IgD-negative memory B cell (primary cell): Measurements from ENCODE around the gene ADGRA1. TPM values are rescaled to one million over a fixed set of nuclear protein-coding genes. Genes with fewer than 3 reads are reported as not detected.
A peak's percentile ranks its signal among the peaks of the same experiment; 100 is the strongest.

Source experiments
- H3K27ac Mint-ChIP-seq, 3 donors: one replicate each; pipeline ENCODE4 v1.8.0; 2020 to 2022; ENCODE audit warnings: mild to moderate bottlenecking in 3 of 3, mixed read lengths in 3 of 3, moderate library complexity in 1 of 3
- H3K27me3 Mint-ChIP-seq: one replicate; pipeline ENCODE4 v1.8.0; 2021; ENCODE audit warnings: mixed read lengths
- H3K36me3 Mint-ChIP-seq: one replicate; pipeline ENCODE4 v1.8.0; 2020; ENCODE audit warnings: mild to moderate bottlenecking, mixed read lengths
- H3K4me1 Mint-ChIP-seq, 3 donors: one replicate each; pipeline ENCODE4 v1.8.0; 2020 to 2022; ENCODE audit warnings: mixed read lengths in 3 of 3, mild to moderate bottlenecking in 1 of 3
- H3K4me3 Mint-ChIP-seq, 4 donors: one replicate each; pipeline ENCODE4 v1.8.0; 2020 to 2022; ENCODE audit warnings: mild to moderate bottlenecking in 4 of 4, mixed read lengths in 4 of 4, moderate library complexity in 3 of 4
- H3K9me3 Mint-ChIP-seq, 3 donors: one replicate each; pipeline ENCODE4 v1.8.0; 2020 to 2021; ENCODE audit warnings: mixed read lengths in 3 of 3, mild to moderate bottlenecking in 1 of 3
- polyA plus RNA-seq: library from polyadenylated mRNA; unstranded; fragments of 300-500 nt; fragmentation: Illumina TruSeq; gene quantifications from one replicate; pipeline ENCODE4 v1.2.3, GENCODE V29; 2021

The ADGRA1 gene
- polyA plus RNA-seq, 1 donor from 2014 or later, result not detected

DNA sequence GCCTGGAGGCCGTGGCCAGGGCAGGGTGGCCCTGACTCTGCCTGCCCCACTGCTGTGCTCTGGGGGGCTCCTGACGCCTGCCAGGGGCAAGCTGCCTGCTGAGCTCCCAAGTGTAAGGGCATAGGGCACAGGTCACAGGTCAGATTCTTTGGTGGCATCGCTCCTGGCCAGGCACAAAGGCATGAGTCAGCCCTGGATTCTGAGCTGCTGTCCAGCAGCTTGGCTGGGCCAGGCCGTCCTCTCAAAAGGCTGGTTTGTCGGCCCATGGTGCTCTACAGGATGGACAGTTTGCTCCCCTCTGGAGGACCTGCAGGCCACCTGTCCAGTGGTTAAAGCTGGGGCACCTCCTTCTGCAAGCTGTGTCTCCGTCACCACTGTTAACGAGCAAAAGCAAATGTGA, 2.9 kb downstream of the ADGRA1 start:
- Mint-ChIP-seq H3K27ac (no peak overlapping the region), H3K9me3 (peaks cover 0 to 6% (median 0%) of the 10 kb centered on the region in 3 donors), H3K4me1 (peaks cover 0 to 2% (median 0%) of the 10 kb centered on the region in 3 donors), H3K36me3 (no peaks in the 10 kb centered on the region), H3K4me3 (no peak overlapping the region), H3K27me3 (peaks cover 8% of the 10 kb centered on the region)

DNA sequence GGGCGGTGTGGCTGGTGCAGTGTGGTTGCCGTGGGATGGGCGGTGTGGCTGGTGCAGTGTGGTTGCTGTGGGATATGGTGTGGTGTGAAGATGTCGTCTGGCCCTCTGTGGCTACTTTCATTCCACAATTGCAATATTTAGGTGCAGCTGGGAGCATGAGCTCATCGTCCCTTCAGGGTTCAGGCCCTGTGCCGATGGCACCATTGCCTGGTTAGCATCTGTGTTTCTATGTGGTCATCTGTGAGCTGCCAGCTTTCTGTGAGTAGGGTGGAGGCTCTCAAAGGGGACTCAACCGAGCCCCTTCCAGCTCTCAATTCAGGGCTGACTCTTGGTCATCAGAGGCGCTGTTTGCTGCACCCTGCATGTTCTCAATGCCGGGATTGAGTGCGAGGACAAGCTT, 3.6 kb downstream of the ADGRA1 start:
- Mint-ChIP-seq H3K9me3 (peaks cover 0 to 6% (median 0%) of the 10 kb centered on the region in 3 donors), H3K36me3 (no peaks in the 10 kb centered on the region), H3K27ac (no peak overlapping the region), H3K4me1 (peaks cover 0 to 2% (median 0%) of the 10 kb centered on the region in 3 donors), H3K4me3 (peak overlapping the region in 1 of 4 donors; percentile 77), H3K27me3 (peaks cover 8% of the 10 kb centered on the region)

DNA sequence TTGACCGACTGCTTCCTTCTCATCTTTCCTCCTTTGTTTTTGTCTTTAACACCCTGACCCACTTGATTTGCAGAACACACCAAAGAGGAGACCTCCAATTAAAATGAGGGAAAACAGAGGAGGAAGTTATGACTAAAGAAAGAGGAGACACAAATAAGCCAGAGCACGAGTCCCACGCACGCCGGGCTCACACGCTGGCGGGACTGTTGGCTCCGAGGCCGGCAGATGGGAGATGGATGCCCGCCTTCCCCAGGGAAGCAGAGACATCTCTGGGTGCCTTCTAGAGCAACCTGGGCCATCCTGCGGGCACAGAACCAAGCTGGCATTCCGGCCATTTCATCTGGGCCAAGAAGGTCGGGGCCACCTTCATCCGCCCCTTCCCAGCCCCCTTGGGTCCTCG, 5.6 kb downstream of the ADGRA1 start:
- Mint-ChIP-seq H3K4me3 (no peak overlapping the region), H3K27me3 (peaks cover 13% of the 10 kb centered on the region), H3K27ac (no peak overlapping the region), H3K4me1 (no peaks in the 10 kb centered on the region), H3K36me3 (no peaks in the 10 kb centered on the region), H3K9me3 (peaks cover 0 to 6% (median 0%) of the 10 kb centered on the region in 3 donors)

DNA sequence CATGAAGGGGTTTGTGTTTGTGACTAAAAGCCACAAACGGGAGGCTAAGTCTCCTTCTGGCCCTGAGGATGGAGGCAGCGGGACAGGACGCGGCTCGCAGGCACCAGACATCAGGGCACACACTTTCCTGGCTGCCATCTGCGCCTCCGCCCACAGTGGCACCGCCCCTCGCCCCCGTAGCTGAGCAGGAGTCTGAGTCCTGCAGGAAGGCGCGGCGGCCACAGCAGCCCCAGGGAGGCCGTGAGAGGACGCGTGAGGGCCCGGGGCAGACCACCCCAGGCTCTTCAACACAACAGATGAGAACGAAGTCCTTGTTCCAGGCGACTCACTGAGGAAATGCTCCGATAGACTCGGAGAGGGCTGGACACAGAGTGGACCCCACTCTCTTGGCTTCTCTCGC, 6.6 kb downstream of the ADGRA1 start:
- H3K9me3 Mint-ChIP-seq, result peaks cover 0 to 6% (median 0%) of the 10 kb centered on the region in 3 donors
- H3K4me3 Mint-ChIP-seq, result no peak overlapping the region
- H3K27me3 Mint-ChIP-seq, result peaks cover 16% of the 10 kb centered on the region
- no peaks in the 10 kb centered on the region for H3K4me1 Mint-ChIP-seq
- H3K27ac Mint-ChIP-seq, result no peak overlapping the region
- H3K36me3 Mint-ChIP-seq, result no peaks in the 10 kb centered on the region

DNA sequence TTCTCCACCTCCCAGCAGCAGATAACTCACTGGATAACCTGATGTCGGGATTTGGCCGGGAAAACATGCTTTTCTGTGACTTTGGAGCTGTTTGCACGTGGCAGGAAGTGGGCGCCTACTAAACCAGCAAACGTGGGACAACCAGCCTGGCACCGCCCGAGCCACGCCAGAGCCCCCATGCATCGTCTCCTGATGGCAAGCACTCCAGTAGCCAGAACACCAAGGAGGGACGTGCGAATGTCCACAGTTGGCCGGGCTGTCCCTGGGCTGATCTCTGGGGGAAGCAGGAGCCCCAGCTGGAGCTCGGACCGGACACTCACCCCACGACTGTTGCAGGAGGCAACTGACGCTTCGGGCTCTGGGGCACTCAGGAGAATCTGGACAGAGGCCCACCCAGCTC, 7.1 kb downstream of the ADGRA1 start:
- H3K9me3 Mint-ChIP-seq, result peaks cover 0 to 6% (median 0%) of the 10 kb centered on the region in 3 donors

DNA sequence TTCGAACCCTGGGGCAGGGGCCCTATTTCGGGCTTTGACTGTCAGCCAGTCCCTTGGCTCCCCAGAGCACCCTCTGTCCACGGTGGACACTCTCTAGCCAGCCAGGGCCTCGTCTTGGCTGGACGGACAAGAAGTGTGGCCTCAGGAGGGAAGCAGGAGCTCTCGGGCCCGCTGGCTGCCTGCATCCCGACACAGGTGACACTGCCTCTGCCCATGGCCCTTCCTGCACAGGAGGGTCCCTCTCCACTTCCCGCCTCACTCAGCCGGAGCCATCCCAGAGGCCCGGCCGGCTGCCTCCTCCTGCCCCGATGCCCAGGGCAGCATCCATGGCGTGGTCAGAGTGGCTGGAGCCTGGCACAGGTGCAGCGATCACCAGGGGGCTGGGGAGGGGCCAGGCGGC, 7.9 kb downstream of the ADGRA1 start:
- H3K27me3 Mint-ChIP-seq, result peaks cover 14% of the 10 kb centered on the region
- H3K9me3 Mint-ChIP-seq, result peaks cover 0 to 6% (median 0%) of the 10 kb centered on the region in 3 donors
- no peaks in the 10 kb centered on the region for H3K36me3 Mint-ChIP-seq
- H3K4me1 Mint-ChIP-seq, result no peaks in the 10 kb centered on the region
- no peak overlapping the region for H3K4me3 Mint-ChIP-seq
- H3K27ac Mint-ChIP-seq, result no peak overlapping the region

More for the DNA sequence above, 7.1 kb downstream of the ADGRA1 start:
- H3K27me3 Mint-ChIP-seq, result peaks cover 17% of the 10 kb centered on the region
- no peak overlapping the region for H3K27ac Mint-ChIP-seq
- H3K4me3 Mint-ChIP-seq, result no peak overlapping the region
- H3K4me1 Mint-ChIP-seq, result no peaks in the 10 kb centered on the region
- H3K36me3 Mint-ChIP-seq, result no peaks in the 10 kb centered on the region

DNA sequence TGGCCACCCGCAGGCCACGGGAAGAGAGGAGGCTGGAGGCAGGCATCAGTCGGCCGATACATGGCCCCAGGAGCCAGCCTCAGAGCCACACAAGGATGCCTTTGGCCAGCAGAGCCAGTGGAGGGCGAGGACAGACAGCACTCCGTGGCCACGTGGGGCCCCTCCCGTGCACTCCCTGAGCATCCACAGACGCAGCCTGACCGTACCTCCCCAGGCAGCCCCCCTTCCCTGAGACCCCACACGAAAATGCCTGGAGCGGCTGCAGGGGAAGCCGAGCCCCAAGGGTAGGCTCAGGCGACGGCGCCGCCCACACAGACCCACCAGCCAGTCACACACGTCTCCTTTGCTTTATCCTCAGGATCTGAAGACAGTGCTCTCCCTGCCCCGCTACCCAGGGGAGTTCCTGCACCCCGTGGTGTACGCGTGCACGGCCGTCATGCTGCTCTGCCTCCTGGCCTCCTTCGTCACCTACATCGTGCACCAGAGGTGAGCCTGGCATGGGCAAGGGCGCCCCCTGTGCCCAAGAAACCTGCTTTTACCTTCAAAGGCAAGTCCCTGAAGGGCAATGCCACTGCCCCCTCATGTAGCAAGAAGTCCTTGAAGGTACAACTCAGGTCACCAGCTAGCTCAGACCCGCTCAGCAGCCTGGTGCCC, 9.0 kb downstream of the ADGRA1 start:
- Mint-ChIP-seq H3K4me3 (no peak overlapping the region), H3K9me3 (peaks cover 0 to 6% (median 0%) of the 10 kb centered on the region in 3 donors), H3K4me1 (peaks cover 0 to 1% (median 0%) of the 10 kb centered on the region in 3 donors), H3K36me3 (no peaks in the 10 kb centered on the region), H3K27ac (no peak overlapping the region), H3K27me3 (peaks cover 18% of the 10 kb centered on the region)

DNA sequence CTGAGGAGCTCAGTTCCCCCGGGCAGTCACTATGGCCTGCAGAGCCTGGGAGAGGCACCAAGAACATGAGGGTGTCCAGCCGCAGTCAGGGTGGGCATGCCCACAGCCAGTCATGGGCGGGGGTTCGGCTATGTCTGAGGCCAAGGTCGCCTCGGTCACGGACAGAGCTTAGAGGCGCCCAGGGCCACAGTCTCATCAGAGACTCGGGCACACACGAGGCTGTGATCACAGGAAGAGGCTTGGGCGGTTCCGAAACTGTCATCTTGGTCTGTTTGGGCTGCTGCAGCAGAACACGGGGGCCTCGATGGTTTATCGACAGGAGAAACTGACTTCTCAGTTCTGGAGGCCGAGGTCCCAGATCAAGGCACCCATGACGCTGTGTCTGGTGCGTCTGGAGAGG, 9.7 kb downstream of the ADGRA1 start:
- Mint-ChIP-seq H3K9me3 (peaks cover 0 to under 1% (median 0%) of the 10 kb centered on the region in 3 donors), H3K4me1 (peaks cover 0 to 2% (median 0%) of the 10 kb centered on the region in 3 donors), H3K27ac (no peak overlapping the region), H3K36me3 (no peaks in the 10 kb centered on the region), H3K27me3 (peaks cover 21% of the 10 kb centered on the region), H3K4me3 (no peak overlapping the region)

DNA sequence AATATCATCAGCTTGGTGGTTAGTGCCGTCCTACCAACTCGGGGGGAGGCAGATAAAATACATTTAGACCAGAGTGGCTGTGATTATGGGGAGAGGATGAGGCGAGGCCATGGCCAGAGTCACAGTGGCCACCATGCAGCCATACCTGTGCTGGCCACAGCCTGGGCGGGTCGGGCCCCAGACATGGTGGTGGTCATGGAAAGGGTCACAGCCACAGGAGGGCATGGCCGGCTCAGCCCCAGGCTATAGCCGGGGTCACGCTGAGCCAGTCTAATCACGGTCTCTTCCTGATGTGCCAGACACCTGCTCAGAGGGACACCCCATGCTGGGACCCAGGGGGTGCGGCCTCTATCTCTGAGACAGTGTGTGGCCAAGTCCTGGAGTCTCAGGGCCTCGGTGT, 10.2 kb downstream of the ADGRA1 start:
- no peak overlapping the region for H3K4me3 Mint-ChIP-seq
- H3K27me3 Mint-ChIP-seq, result peaks cover 21% of the 10 kb centered on the region
- H3K27ac Mint-ChIP-seq, result no peak overlapping the region
- H3K4me1 Mint-ChIP-seq, result peaks cover 0 to 2% (median 0%) of the 10 kb centered on the region in 3 donors
- no peaks in the 10 kb centered on the region for H3K9me3 Mint-ChIP-seq
- H3K36me3 Mint-ChIP-seq, result no peaks in the 10 kb centered on the region

DNA sequence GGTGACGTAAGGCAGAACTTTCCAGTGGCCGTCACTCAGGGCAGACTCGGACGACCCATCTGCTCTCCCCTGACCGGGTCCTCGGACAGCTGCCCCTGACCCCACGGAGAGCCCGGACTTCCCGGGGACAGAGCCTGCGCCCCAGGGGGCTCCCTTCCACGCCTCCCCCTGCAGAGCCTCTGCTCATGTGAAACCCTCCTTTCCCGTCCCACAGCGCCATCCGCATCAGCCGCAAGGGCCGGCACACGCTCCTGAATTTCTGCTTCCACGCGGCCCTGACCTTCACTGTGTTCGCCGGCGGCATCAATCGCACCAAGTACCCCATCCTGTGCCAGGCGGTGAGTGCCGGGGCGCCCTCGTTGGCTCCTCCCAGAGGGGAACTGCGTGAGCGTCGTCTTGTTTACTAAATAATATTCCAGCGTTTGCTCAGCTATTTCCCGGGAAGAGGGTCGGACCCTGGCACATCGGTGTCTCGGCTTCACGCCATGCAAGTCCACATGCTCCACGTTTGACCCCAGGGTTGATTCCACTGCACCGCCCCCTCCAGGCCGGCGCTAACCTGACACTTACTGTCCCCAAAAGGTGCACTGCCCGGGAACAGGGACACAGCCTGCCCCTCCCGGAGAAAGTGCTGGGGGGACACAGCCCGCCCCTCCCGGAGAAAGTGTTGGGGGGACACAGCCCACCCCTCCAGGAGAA, 10.9 kb downstream of the ADGRA1 start:
- Mint-ChIP-seq H3K36me3 (no peaks in the 10 kb centered on the region), H3K4me1 (peaks cover 0 to 2% (median 0%) of the 10 kb centered on the region in 3 donors), H3K27me3 (peaks cover 21% of the 10 kb centered on the region), H3K4me3 (no peak overlapping the region), H3K27ac (no peak overlapping the region), H3K9me3 (no peaks in the 10 kb centered on the region)

DNA sequence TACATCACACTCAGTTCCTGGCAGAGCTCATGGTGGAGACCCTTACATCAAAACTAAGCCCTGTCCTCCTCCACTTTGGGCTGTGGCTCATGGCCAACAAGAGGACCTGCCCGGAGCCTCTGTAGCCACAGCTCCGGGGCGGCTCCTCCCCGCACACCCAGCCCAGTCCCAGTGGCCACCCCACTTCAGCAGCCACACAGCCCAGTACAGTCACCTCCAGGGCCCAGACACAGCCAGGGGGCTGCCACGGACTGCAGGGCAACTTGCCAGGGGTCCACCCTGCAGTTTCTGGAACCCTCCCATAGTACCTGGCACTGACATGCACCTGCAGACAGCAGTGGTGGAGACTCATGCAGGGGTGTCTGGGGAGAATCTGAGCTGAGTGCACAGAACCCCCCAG, 11.8 kb downstream of the ADGRA1 start:
- Mint-ChIP-seq H3K9me3 (no peaks in the 10 kb centered on the region), H3K27me3 (peaks cover 22% of the 10 kb centered on the region), H3K4me1 (peaks cover 0 to 2% (median 0%) of the 10 kb centered on the region in 3 donors), H3K36me3 (no peaks in the 10 kb centered on the region), H3K4me3 (no peak overlapping the region), H3K27ac (no peak overlapping the region)

DNA sequence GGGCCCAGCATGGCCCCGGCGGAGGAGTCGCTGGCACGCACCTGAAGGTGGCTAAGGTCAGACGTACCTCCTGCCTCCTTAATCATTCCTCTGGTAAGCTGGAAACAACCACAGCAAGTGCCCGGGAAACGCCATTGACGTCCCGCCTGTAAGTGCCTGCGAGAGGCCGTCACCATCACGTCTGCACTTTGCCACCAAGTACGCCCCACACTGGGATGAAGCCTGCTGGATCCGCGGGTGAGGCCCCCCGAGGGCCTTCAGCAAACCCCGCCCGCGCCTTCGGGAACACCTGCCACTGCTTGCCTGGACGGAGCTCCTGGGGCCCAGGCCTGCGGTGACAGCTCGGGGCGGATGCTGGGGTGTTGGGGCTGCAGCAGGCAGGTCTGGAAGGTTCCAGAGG, 12.5 kb downstream of the ADGRA1 start:
- Mint-ChIP-seq H3K36me3 (no peaks in the 10 kb centered on the region), H3K4me3 (no peak overlapping the region)

DNA sequence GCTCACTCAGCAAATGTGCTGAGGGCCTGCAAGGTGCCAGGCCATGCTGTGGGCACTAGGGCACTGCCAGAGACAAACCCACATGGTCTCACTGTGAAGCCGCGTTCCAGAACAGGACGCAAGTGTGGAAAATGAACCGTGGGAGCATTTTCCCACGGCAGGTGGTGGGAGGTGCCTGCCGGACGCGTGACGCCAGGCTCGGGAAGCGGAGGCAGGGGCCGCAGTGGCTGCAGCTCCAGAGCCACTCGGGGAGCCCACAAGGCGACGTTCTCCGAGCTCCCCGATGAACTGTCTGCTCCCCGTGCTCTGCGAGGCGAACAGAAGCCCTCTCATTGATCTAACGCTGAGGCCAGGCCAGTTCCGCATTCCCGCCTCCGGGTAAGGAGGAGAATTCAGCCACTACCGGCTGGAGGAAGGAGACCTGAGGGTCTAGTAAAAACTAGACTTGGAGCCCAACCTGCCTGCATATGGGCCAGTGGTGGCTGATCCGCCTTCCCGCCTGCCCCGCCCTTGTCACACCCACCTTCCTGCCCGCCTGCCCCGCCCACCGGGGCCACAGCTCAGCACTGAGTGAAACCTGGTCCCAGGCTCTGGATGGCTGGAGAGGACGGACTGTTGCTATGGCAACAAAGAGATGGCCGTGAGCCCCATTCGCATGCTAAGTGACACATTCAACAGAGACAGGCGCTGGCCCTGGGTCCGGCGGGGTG, 13.1 kb downstream of the ADGRA1 start:
- Mint-ChIP-seq H3K27ac (no peak overlapping the region), H3K4me3 (peak overlapping the region in 1 of 4 donors; percentile 8), H3K27me3 (peaks cover 27% of the 10 kb centered on the region), H3K36me3 (no peaks in the 10 kb centered on the region), H3K4me1 (peaks cover 0 to 2% (median 0%) of the 10 kb centered on the region in 3 donors), H3K9me3 (no peaks in the 10 kb centered on the region)

More for the DNA sequence above, 12.5 kb downstream of the ADGRA1 start:
- Mint-ChIP-seq H3K4me1 (peaks cover 0 to 2% (median 0%) of the 10 kb centered on the region in 3 donors), H3K9me3 (no peaks in the 10 kb centered on the region), H3K27me3 (peaks cover 24% of the 10 kb centered on the region), H3K27ac (no peak overlapping the region)

DNA sequence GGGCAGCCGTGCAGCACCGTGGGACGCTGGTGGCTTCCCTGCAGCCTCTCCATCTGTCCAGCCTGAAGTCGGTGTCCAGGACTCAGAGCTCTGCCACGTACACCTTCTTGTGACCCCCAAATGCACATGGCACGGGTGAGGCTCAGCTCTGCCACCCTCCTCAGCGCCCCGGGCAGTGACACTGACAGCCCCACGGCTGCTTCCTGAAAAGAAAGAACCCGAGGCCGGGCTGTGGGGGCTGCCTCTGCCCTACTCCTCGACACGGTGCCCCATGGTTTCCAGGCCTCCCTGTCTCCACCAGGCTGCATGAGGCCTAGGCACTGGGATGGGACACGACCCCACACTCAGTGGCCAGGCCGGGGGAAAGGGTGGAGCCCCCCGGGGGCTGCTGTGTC, 13.7 kb downstream of the ADGRA1 start:
- Mint-ChIP-seq H3K9me3 (no peaks in the 10 kb centered on the region), H3K4me3 (no peak overlapping the region), H3K27ac (no peak overlapping the region), H3K36me3 (no peaks in the 10 kb centered on the region), H3K27me3 (peaks cover 27% of the 10 kb centered on the region), H3K4me1 (peaks cover 0 to 2% (median 0%) of the 10 kb centered on the region in 3 donors)

DNA sequence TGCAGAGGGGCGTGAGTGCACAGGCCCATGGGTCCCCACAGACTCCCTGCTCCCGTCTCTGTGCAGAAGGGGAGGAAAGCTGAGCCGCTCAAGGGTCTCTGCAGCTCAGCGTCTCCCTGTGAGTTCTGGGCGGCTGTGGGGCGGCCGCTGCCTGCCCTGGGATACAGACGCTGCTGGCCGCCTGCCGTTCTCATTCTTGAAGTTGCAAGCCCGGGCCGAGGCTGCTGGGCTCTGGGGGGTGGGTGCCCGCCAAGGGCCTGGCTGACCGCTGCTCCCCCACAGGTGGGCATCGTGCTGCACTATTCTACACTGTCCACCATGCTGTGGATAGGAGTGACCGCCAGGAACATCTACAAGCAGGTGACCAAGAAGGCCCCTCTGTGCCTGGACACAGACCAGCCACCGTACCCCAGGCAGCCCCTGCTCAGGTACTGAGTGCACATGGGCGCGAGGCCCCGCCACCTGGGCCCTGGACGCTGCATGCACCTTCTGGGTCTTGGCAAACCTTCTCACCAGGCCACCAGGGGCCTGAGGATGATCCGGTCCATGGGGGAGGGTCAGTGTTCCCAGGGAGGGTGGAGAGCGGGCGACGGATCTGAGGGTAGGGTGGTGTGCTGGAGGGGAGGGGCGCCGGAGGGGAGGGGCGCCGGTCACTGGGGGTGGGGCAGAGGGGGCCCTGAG, 14.8 kb downstream of the ADGRA1 start:
- no peaks in the 10 kb centered on the region for H3K36me3 Mint-ChIP-seq
- H3K27ac Mint-ChIP-seq, result no peak overlapping the region
- no peak overlapping the region for H3K4me3 Mint-ChIP-seq
- peaks cover 0 to 2% (median 0%) of the 10 kb centered on the region in 3 donors for H3K4me1 Mint-ChIP-seq
- H3K27me3 Mint-ChIP-seq, result peaks cover 19% of the 10 kb centered on the region
- peaks cover 0 to 9% (median 6%) of the 10 kb centered on the region in 3 donors for H3K9me3 Mint-ChIP-seq
